GM12878 (cell line): Measurements from ENCODE around the gene LAMB4. TPM values are rescaled to one million over a fixed set of nuclear protein-coding genes. Genes with fewer than 3 reads are reported as not detected.

Source experiments
- ATAC-seq: fragments of 200-7000 bp; cut with Tn5 transposase; 3 replicates; pipeline ENCODE4 v1.9.1; 2020; ENCODE audit warnings: mild to moderate bottlenecking, moderate library complexity
- BruUV-seq: library from RNA; stranded (reverse); fragments of 400-500 nt; replicated peaks from 2 replicates; lab custom pipeline; 2021; lab: Mats Ljungman, UMichigan
- CTCF ChIA-PET: fragments of 300-600 bp; sonication (Branson Sonifier 250); formaldehyde crosslinking; extraction: SDS; loops from one replicate; lab custom pipeline; 2021; ENCODE audit warnings: inconsistent platforms; lab: Yijun Ruan, JAX
- POLR2A ChIA-PET: fragments of 350-600 bp; formaldehyde crosslinking; extraction: SDS; loops from one replicate; lab custom pipeline; 2021; ENCODE audit warnings: inconsistent platforms; lab: Charles Lee
- RAD21 ChIA-PET: fragments of 300-600 bp; sonication (Branson Sonifier 250); formaldehyde crosslinking; loops from one replicate; lab custom pipeline; 2023; ENCODE audit warnings: antibody characterized with exemption; ENCODE audit not compliant: unreplicated experiment; lab: Charles Lee
- SMC1A ChIA-PET: fragments of 300-600 bp; sonication (Branson Sonifier 250); formaldehyde crosslinking; loops from one replicate; lab custom pipeline; 2023; ENCODE audit not compliant: unreplicated experiment, uncharacterized antibody; lab: Charles Lee
- DNase-seq: peaks from one replicate; pipeline ENCODE4 v3.0.0-alpha.2; 2011; ENCODE audit warnings: low read depth, low spot score
- FAIRE-seq: peaks from 3 replicates; lab custom pipeline; 2011; peaks lifted over from hg19 to GRCh38; lab: Jason Lieb, UNC
- H2AFZ ChIP-seq: 2 replicates; pipeline ENCODE4 v1.6.0; 2011; ENCODE audit warnings: low read depth, low read length, control low read depth; ENCODE audit not compliant: control insufficient read depth
- H3K27ac ChIP-seq: 2 replicates; pipeline ENCODE4 v1.5.1; 2011; ENCODE audit warnings: control low read depth; ENCODE audit not compliant: control insufficient read depth, insufficient read depth
- H3K27me3 ChIP-seq, 2 experiments: replicated peaks in 1 of 2; 2 replicates each; pipeline versions ENCODE4 v1.6.0 to v1.6.1; 2011; ENCODE audit warnings: low read length in 1 of 2; ENCODE audit not compliant: control insufficient read depth in 2 of 2, insufficient read depth in 2 of 2
- H3K36me3 ChIP-seq, 2 experiments: 2 replicates each; pipeline ENCODE4 v1.5.1; 2011; ENCODE audit warnings: low read length in 1 of 2; ENCODE audit not compliant: control insufficient read depth in 2 of 2, insufficient read depth in 2 of 2
- H3K4me1 ChIP-seq: 2 replicates; pipeline ENCODE4 v1.6.1; 2011; ENCODE audit warnings: mild to moderate bottlenecking, low read length, moderate library complexity, mixed read lengths; ENCODE audit not compliant: control insufficient read depth, insufficient read depth
- H3K4me2 ChIP-seq: 2 replicates; pipeline ENCODE4 v1.6.0; 2011; ENCODE audit warnings: control low read depth; ENCODE audit not compliant: control insufficient read depth, insufficient read depth
- H3K4me3 ChIP-seq: fragments of 200-600 bp; sonication (generic); 2 replicates; pipeline ENCODE4 v1.5.1; 2016
- H3K79me2 ChIP-seq: 2 replicates; pipeline ENCODE4 v1.6.0; 2011; ENCODE audit warnings: low read length; ENCODE audit not compliant: control insufficient read depth, insufficient read depth
- H3K9ac ChIP-seq: 2 replicates; pipeline ENCODE4 v1.8.0; 2011; ENCODE audit warnings: low read length, control low read depth, mixed read lengths; ENCODE audit not compliant: control insufficient read depth, insufficient read depth
- H3K9me3 ChIP-seq: replicated peaks from 3 replicates; pipeline ENCODE4 v1.5.1; 2011; ENCODE audit warnings: mild to moderate bottlenecking, low read length; ENCODE audit not compliant: control insufficient read depth, insufficient read depth
- H4K20me1 ChIP-seq: 2 replicates; pipeline ENCODE4 v1.6.0; 2011; ENCODE audit not compliant: control insufficient read depth, insufficient read depth
- ASH2L ChIP-seq: fragments of 300-600, 200-600 bp; sonication (generic); IDR thresholded peaks from 2 replicates; pipeline ENCODE4 v1.6.1; 2017; ENCODE audit warnings: low read depth, mild to moderate bottlenecking, borderline replicate concordance
- CREB1 ChIP-seq: IDR thresholded peaks from 2 replicates; pipeline ENCODE4 v1.6.1; 2012; ENCODE audit warnings: low read depth, mild to moderate bottlenecking, inconsistent platforms
- DPF2 ChIP-seq: fragments of 450-650 bp; IDR thresholded peaks from 2 replicates; pipeline ENCODE4 v1.6.1; 2017; ENCODE audit warnings: mild to moderate bottlenecking
- ESRRA ChIP-seq: IDR thresholded peaks from 2 replicates; pipeline ENCODE4 v1.6.1; 2012; ENCODE audit warnings: mild to moderate bottlenecking, low read length, improper control_type of control experiment
- ETV6 ChIP-seq, 2 experiments: fragments of 450-650 bp in 1 of 2; IDR thresholded peaks in 1 of 2; conservative IDR thresholded peaks in 1 of 2; 2 replicates each; pipeline ENCODE4 v1.6.1; 2014; ENCODE audit warnings: antibody characterized with exemption in 1 of 2, borderline replicate concordance in 1 of 2, low read depth in 1 of 2, mild to moderate bottlenecking in 1 of 2, moderate library complexity in 1 of 2
- KAT2A ChIP-seq: conservative IDR thresholded peaks from 2 replicates; pipeline ENCODE4 v1.6.1; 2011; ENCODE audit warnings: low read depth, low read length; ENCODE audit not compliant: control insufficient read depth
- MXI1 ChIP-seq: fragments of 150-350 bp; IDR thresholded peaks from 2 replicates; pipeline ENCODE4 v1.6.1; 2011; ENCODE audit warnings: low read depth, mild to moderate bottlenecking, inconsistent platforms, low read length, improper control_type of control experiment
- RAD21 ChIP-seq: IDR thresholded peaks from 2 replicates; pipeline ENCODE4 v1.6.1; 2011; ENCODE audit warnings: mild to moderate bottlenecking, low read depth, low read length, moderate library complexity; ENCODE audit not compliant: insufficient read depth
- RBBP5 ChIP-seq: fragments of 200-600 bp; sonication (generic); conservative IDR thresholded peaks from 2 replicates; pipeline ENCODE4 v1.6.1; 2016
- RCOR1 ChIP-seq: conservative IDR thresholded peaks from 2 replicates; pipeline ENCODE4 v1.6.1; 2012; ENCODE audit warnings: low read depth, low read length, improper control_type of control experiment
- SIX5 ChIP-seq: IDR thresholded peaks from 2 replicates; pipeline ENCODE4 v1.6.1; 2011; ENCODE audit warnings: mild to moderate bottlenecking, low read depth, low read length, moderate library complexity; ENCODE audit not compliant: severe bottlenecking
- STAT1 ChIP-seq: fragments of 450-650 bp; conservative IDR thresholded peaks from 2 replicates; pipeline ENCODE4 v1.6.1; 2014; ENCODE audit warnings: antibody characterized with exemption, mild to moderate bottlenecking
- TBL1XR1 ChIP-seq: IDR thresholded peaks from 2 replicates; pipeline ENCODE4 v1.6.1; 2012; ENCODE audit warnings: low read depth, low read length, improper control_type of control experiment
- TCF7 ChIP-seq: IDR thresholded peaks from 2 replicates; pipeline ENCODE4 v1.6.1; 2014; ENCODE audit warnings: antibody characterized with exemption, borderline replicate concordance
- ZZZ3 ChIP-seq: IDR thresholded peaks from 2 replicates; pipeline ENCODE4 v1.6.1; 2011; ENCODE audit warnings: low read depth; ENCODE audit not compliant: control insufficient read depth, insufficient read length
- WGBS: methylation state at CpG from one replicate; pipeline ENCODE4 v1.1.6; 2016; ENCODE audit warnings: low lambda C conversion rate; ENCODE audit not compliant: insufficient replicate concordance, insufficient coverage; ENCODE audit errors: missing lambda C conversion rate; 5-methylcytosine and 5-hydroxymethylcytosine counted together
- in situ Hi-C: fragments of 300-500 bp; cut with MboI; formaldehyde crosslinking; loops from 9 replicates; pipeline ENCODE4 v1.14.3; 2018; ENCODE audit warnings: mixed read lengths
- intact Hi-C: fragments of 100-400 bp; cut with micrococcal nuclease; formaldehyde crosslinking; loops from one replicate; pipeline ENCODE4 v1.14.2; 2022; ENCODE audit not compliant: unreplicated experiment
- polyA plus RNA-seq, 11 experiments: library from polyadenylated mRNA; depleted of rRNA in 4 of 11; unstranded in 6 of 11; stranded (reverse) in 5 of 11; fragments of >200 nt; fragmentation: Nextera tagmentation in 4 of 11; fragmentation: Illumina TruSeq in 1 of 11; extraction: Ambion mirVana in 4 of 11; extraction: Trizol in 1 of 11; gene quantifications; 1 replicate in 1 of 11; 2 replicates in 10 of 11; pipeline versions ENCODE4 v1.2.1 to v1.2.3, GENCODE V29; 2011 to 2016; ENCODE audit warnings: inconsistent platforms in 2 of 11, missing spikeins in 2 of 11, low read depth in 1 of 11
- total RNA-seq, 4 experiments: library from RNA; depleted of rRNA in 3 of 4; stranded (reverse); fragments of >200 nt in 3 of 4; fragmentation: Illumina TruSeq in 1 of 4; extraction: Trizol in 1 of 4; gene quantifications; 2 replicates each; pipeline versions ENCODE4 v1.2.1 to v1.2.3, GENCODE V29; 2013 to 2021
- TF ChIP-seq, protein P1 (sequence below): fragments of 450-650 bp; IDR thresholded peaks from 2 replicates; pipeline ENCODE4 v1.6.1; 2016; ENCODE audit warnings: mild to moderate bottlenecking
- TF ChIP-seq, protein P2 (sequence below): fragments of 450-650 bp; IDR thresholded peaks from 2 replicates; pipeline ENCODE4 v1.6.1; 2017; ENCODE audit warnings: borderline replicate concordance

The LAMB4 gene
- total and polyA plus RNA-seq, 10 of the 15 experiments (the other 5 are each of a cell fraction or from before 2014, with no cell fraction given) = 0.04 to 0.06 TPM; not detected in 8

- in situ Hi-C loops (no loop called here), intact Hi-C loops (no loop called here)
- H3K4me1 ChIP-seq = no peaks in the 10 kb centered on the region
- peaks cover 0 to 3% of the 10 kb centered on the region in 2 experiments; a peak in 3 of 4 replicates for H3K27me3 ChIP-seq
- H3K4me3 ChIP-seq = no peak overlapping the region
- ChIA-PET CTCF (no interaction called here), SMC1A (no interaction called here), POLR2A (no interaction called here), RAD21 (no interaction called here)
- DNase-seq = no peak
- H4K20me1 ChIP-seq = no peaks in the 10 kb centered on the region; the same call in 1 of the 2 replicates
- H3K9ac ChIP-seq = no peak overlapping the region
- H3K4me2 ChIP-seq = no peak overlapping the region
- WGBS = 53% methylated on average over 3 of the region's 3 CpGs
- no peak for FAIRE-seq
- TF ChIP-seq ETV6 (conservative IDR thresholded peaks at IDR 0.05 in 1 of 2, IDR thresholded peaks at IDR 0.05 in 1 of 2; ENCODE audit: borderline replicate concordance in 1 of 2, low read depth in 1 of 2) = no peak
- TF ChIP-seq MXI1 = no peak
- TF ChIP-seq RBBP5 = no peak
- no peak for TF ChIP-seq SIX5
- no peak for TF ChIP-seq ASH2L
- no peak for TF ChIP-seq KAT2A
- no peak overlapping the region for H3K27ac ChIP-seq
- no peaks in the 10 kb centered on the region for H3K79me2 ChIP-seq
- H3K36me3 ChIP-seq = no peaks in the 10 kb centered on the region
- H3K9me3 ChIP-seq = no peaks in the 10 kb centered on the region
- no TSS peak for BruUV-seq
- H2AFZ ChIP-seq = no peak overlapping the region
- ATAC-seq = no peak
Measured at GRCh38 chr7:108029034-108029433, 101.1 kb downstream of the LAMB4 start.

GRCh38 chr7:108028111-108028510 lies 102.0 kb downstream of the LAMB4 start:
- ChIA-PET SMC1A (no interaction called here), RAD21 (no interaction called here), POLR2A (no interaction called here), CTCF (no interaction called here)
- intact Hi-C loops (no loop called here), in situ Hi-C loops (no loop called here)
- no peaks in the 10 kb centered on the region for H3K79me2 ChIP-seq
- no peak for DNase-seq
- no peaks in the 10 kb centered on the region for H3K36me3 ChIP-seq
- H2AFZ ChIP-seq = no peak overlapping the region
- H3K9ac ChIP-seq = no peak overlapping the region
- FAIRE-seq = no peak
- H3K9me3 ChIP-seq = no peaks in the 10 kb centered on the region
- H3K27me3 ChIP-seq = peaks cover 0 to 3% of the 10 kb centered on the region in 2 experiments; a peak in 3 of 4 replicates
- no peak overlapping the region for H3K4me3 ChIP-seq
- 22% methylated on average over 2 of the region's 2 CpGs for WGBS
- ATAC-seq = no peak
- no peaks in the 10 kb centered on the region; the same call in 1 of the 2 replicates for H4K20me1 ChIP-seq
- H3K27ac ChIP-seq = no peak overlapping the region
- BruUV-seq = no TSS peak
- H3K4me2 ChIP-seq = no peak overlapping the region
- H3K4me1 ChIP-seq = no peaks in the 10 kb centered on the region
- no peak for TF ChIP-seq RAD21
- no peak for TF ChIP-seq STAT1
- no peak for TF ChIP-seq TBL1XR1
- no peak for TF ChIP-seq TCF7
- no peak for TF ChIP-seq RCOR1
- TF ChIP-seq RBBP5 = no peak
- TF ChIP-seq, protein P1, sequence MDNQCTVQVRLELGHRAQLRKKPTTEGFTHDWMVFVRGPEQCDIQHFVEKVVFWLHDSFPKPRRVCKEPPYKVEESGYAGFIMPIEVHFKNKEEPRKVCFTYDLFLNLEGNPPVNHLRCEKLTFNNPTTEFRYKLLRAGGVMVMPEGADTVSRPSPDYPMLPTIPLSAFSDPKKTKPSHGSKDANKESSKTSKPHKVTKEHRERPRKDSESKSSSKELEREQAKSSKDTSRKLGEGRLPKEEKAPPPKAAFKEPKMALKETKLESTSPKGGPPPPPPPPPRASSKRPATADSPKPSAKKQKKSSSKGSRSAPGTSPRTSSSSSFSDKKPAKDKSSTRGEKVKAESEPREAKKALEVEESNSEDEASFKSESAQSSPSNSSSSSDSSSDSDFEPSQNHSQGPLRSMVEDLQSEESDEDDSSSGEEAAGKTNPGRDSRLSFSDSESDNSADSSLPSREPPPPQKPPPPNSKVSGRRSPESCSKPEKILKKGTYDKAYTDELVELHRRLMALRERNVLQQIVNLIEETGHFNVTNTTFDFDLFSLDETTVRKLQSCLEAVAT = no peak
- TF ChIP-seq, protein P2, sequence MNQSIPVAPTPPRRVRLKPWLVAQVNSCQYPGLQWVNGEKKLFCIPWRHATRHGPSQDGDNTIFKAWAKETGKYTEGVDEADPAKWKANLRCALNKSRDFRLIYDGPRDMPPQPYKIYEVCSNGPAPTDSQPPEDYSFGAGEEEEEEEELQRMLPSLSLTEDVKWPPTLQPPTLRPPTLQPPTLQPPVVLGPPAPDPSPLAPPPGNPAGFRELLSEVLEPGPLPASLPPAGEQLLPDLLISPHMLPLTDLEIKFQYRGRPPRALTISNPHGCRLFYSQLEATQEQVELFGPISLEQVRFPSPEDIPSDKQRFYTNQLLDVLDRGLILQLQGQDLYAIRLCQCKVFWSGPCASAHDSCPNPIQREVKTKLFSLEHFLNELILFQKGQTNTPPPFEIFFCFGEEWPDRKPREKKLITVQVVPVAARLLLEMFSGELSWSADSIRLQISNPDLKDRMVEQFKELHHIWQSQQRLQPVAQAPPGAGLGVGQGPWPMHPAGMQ = no peak
- no peak for TF ChIP-seq DPF2
- TF ChIP-seq ESRRA = no peak
- no peak for TF ChIP-seq ZZZ3
- no peak for TF ChIP-seq CREB1
